Measurements from ENCODE around the gene ANAPC5.
"Not testable (repeated sequence)": the region's sequence is repeated elsewhere in the genome, so short reads cannot be mapped to it uniquely, and the experiment has no call there.

- TF ChIP-seq CTCF (conservative IDR thresholded peaks at IDR 0.05 in 1 of 2, IDR thresholded peaks at IDR 0.05 in 1 of 2; ENCODE audit: low read depth in 1 of 2, low read length in 2 of 2); EZH2 (IDR thresholded peaks at IDR 0.05; ENCODE audit: low read length, missing control alignments): not testable (repeated sequence)
Measured at GRCh38 chr12:121374336-121374735, 22.1 kb upstream of the ANAPC5 start.
